Pancreas (tissue), 10 donors: Measurements from ENCODE around the gene PER1. TPM values are rescaled to one million over a fixed set of nuclear protein-coding genes. Genes with fewer than 3 reads are reported as not detected.

Experiments
- ATAC-seq, 4 donors: fragments of 200-7000 bp; cut with Tn5 transposase; one replicate each; pipeline versions ENCODE4 v1.8.0 to v1.9.1; 2020; ENCODE audit warnings: mild to moderate bottlenecking in 4 of 4, moderate library complexity in 4 of 4
- DNase-seq, 6 donors: peaks; one replicate each; pipeline ENCODE4 v3.0.0-alpha.2; 2020
- FAIRE-seq: peaks from 2 replicates; lab custom pipeline; 2012; peaks lifted over from hg19 to GRCh38; lab: Jason Lieb, UNC
- H3K27ac ChIP-seq, 4 donors: fragments of 200-600 bp; sonication (generic); 1 replicate in 3 of 4; 2 replicates in 1 of 4; pipeline versions ENCODE4 v1.5.0 to v1.8.0; 2020
- H3K27me3 ChIP-seq, 4 donors: fragments of 200-600 bp; one replicate each; pipeline ENCODE4 v1.8.0; 2021
- H3K36me3 ChIP-seq, 3 donors: fragments of 200-600 bp; sonication (generic) in 1 of 3; one replicate each; pipeline versions ENCODE4 v1.5.0 to v1.8.0; 2020 to 2021
- H3K4me1 ChIP-seq, 3 donors: fragments of 200-600 bp; one replicate each; pipeline ENCODE4 v1.8.0; 2021
- H3K4me3 ChIP-seq, 4 donors: fragments of 200-600 bp; sonication (generic) in 2 of 4; one replicate each; pipeline versions ENCODE4 v1.5.0 to v1.8.0; 2020 to 2021
- H3K9me3 ChIP-seq, 4 donors: fragments of 200-600 bp; one replicate each; pipeline ENCODE4 v1.8.0; 2021
- WGBS, 2 donors: extraction: QIAGEN DNeasy Blood & Tissue Kit; methylation state at CpG; one replicate each; pipeline ENCODE4 v1.1.7; 2013; 5-methylcytosine and 5-hydroxymethylcytosine counted together
- intact Hi-C, 3 donors: fragments of 100-400 bp; cut with DNase I; formaldehyde crosslinking; loops; one replicate each; pipeline versions ENCODE4 v1.11.1 to v1.14.2; 2022
- polyA plus RNA-seq, 2 donors: library from polyadenylated mRNA; stranded (reverse); fragments of 200-250 nt; gene quantifications; one replicate each; pipeline ENCODE4 v1.2.3, GENCODE V29; 2013
- total RNA-seq, 6 donors: library from RNA; stranded (reverse); fragmentation: NEBNext Ultra II Directional in 4 of 6; extraction: Animal tissue kit (Norgen Biotek cat#: 25700) in 4 of 6; gene quantifications; one replicate each; pipeline versions ENCODE4 v1.2.1 to v1.2.4, GENCODE V29; 2021 to 2023
- TF ChIP-seq, protein P1 (sequence below), 4 donors: fragments of 200-600 bp; sonication (generic) in 3 of 4; IDR thresholded peaks; one replicate each; pipeline versions ENCODE4 v1.5.0 to v1.8.0; 2021; ENCODE audit warnings: antibody characterized with exemption in 4 of 4
- donor health status: healthy with polysubstance abuse.
- donor health status: DM: no; HTN: no; CAD: no; lungs with moderate emphysema.
- donor health status: DM: no; HTN: no; CAD: no.
- donor health status: control.
- donor health status: control.
- donor health status: Bipolar disorder and iron deficiency.
- donor health status: DM: yes; HTN: yes; CAD: no.
- donor health status: DM: no; HTN: no; CAD: no.
- donor health status: DM: no; HTN: no; CAD: no.
- donor health status: DM: yes; HTN: yes; CAD: no.

The PER1 gene
- total and polyA plus RNA-seq, 8 donors, result 17.5 to 158 (median 95.1) TPM

DNA sequence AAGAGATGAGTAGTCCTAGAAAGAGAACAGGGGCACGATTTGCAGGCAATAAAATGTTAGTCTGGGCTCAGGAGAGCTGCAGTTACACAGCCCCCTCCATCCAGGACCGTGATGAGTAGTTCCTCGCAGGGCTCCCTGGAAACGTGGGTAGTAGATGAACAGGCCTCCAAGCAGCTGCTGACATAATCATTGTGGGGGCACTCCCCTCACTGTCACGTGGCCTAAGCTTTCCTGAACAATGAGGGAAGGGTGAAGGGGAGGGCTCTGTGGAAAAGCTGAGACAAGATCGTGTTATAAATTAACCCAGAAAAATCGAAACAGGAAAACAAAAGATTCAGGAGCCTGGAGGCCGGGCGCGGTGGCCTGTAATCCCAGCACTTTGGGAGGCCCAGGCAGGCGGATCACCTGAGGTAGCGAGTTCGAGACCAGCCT, 1.3 kb upstream of the PER1 start:
- peak; percentile 34 for FAIRE-seq
- no peaks in the 10 kb centered on the region for H3K27me3 ChIP-seq
- H3K27ac ChIP-seq, result peak overlapping the region; percentile 96 to 100 (median 99)
- peak; percentile 35 to 57 (median 49) for ATAC-seq
- TF ChIP-seq, protein P1, sequence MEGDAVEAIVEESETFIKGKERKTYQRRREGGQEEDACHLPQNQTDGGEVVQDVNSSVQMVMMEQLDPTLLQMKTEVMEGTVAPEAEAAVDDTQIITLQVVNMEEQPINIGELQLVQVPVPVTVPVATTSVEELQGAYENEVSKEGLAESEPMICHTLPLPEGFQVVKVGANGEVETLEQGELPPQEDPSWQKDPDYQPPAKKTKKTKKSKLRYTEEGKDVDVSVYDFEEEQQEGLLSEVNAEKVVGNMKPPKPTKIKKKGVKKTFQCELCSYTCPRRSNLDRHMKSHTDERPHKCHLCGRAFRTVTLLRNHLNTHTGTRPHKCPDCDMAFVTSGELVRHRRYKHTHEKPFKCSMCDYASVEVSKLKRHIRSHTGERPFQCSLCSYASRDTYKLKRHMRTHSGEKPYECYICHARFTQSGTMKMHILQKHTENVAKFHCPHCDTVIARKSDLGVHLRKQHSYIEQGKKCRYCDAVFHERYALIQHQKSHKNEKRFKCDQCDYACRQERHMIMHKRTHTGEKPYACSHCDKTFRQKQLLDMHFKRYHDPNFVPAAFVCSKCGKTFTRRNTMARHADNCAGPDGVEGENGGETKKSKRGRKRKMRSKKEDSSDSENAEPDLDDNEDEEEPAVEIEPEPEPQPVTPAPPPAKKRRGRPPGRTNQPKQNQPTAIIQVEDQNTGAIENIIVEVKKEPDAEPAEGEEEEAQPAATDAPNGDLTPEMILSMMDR (IDR thresholded peaks at IDR 0.05), result no peak
- no peaks in the 10 kb centered on the region for H3K9me3 ChIP-seq
- peaks cover 11 to 34% (median 13%) of the 10 kb centered on the region in 3 donors for H3K4me1 ChIP-seq
- intact Hi-C loops, result no loop called here
- WGBS, 2 donors, result 2 to 4% methylated on average over 13 of the region's 13 CpGs
- DNase-seq, result peak in 5 of 6 donors; percentile 82 to 93 (median 90)
- H3K36me3 ChIP-seq, result peaks cover 0 to 27% (median 13%) of the 10 kb centered on the region in 3 donors
- H3K4me3 ChIP-seq, result peak overlapping the region in 2 of 4 donors; percentile 62 to 65

DNA sequence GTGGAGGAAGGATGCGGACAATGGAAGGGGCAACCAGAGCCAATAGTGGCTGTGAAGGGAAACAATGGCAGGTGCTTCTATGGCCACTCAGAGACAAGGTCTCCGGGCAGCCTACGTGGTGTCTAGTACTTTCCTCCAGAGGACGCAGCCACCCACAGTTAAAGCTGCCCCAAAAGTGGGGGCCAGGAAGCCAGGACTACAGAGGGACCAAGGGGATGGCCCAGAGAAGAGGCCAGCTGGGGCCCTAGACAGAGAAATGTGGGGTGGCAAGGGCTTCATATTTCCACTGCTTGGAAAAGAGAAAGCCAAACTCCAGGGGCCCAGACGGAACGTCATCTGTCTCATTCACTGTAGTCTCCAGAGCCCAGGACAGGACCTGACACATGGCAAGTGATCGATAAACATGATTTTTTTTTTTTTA, 837 bp upstream of the PER1 start:
- peak overlapping the region; percentile 96 to 100 (median 99) for H3K27ac ChIP-seq
- H3K36me3 ChIP-seq, result peaks cover 2 to 32% (median 18%) of the 10 kb centered on the region in 3 donors
- no peak for FAIRE-seq
- no peaks in the 10 kb centered on the region for H3K9me3 ChIP-seq
- H3K27me3 ChIP-seq, result no peaks in the 10 kb centered on the region
- TF ChIP-seq, protein P1 (IDR thresholded peaks at IDR 0.05), result no peak
- ATAC-seq, result no peak
- peaks cover 11 to 31% (median 13%) of the 10 kb centered on the region in 3 donors for H3K4me1 ChIP-seq
- H3K4me3 ChIP-seq, result peak overlapping the region in 2 of 4 donors; percentile 56 to 65
- intact Hi-C loops, result no loop called here
- WGBS, 2 donors, result 48 to 58% methylated on average over 7 of the region's 7 CpGs
- DNase-seq, result peak in 5 of 6 donors; percentile 45 to 61 (median 55)

DNA sequence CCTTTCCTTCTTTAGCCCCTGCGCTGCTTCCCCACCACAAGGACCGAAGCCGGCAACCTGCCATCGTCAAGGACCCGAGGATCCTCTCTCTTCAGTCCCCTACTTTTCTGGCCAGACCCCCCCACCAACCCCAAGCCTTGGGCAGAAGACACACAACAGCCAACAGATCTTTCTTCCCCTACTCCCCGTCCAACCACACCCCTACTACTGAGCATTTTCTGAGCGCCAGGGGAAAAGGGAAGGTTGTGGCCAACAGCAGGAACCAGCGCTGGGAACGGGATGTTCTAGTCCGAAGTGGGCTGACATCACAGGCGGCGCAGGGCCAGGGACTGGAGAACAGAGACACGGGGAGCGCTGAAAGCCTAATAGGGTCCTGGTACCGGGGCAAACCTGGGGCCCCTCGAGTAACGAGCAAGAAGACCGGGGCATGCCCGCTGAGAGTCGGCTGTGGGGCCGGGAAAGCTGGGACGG, 528 bp downstream of the PER1 start:
- FAIRE-seq (no peak), DNase-seq (peak; percentile 77 to 91 (median 85)), ATAC-seq (peak in 1 of 4 donors; percentile 0)
- 24 to 27% methylated on average over 22 of the region's 22 CpGs for WGBS, 2 donors
- H3K27ac ChIP-seq, result peak overlapping the region; percentile 96 to 100 (median 99)
- H3K36me3 ChIP-seq, result peaks cover 4 to 46% (median 32%) of the 10 kb centered on the region in 3 donors
- H3K27me3 ChIP-seq, result no peaks in the 10 kb centered on the region
- peaks cover 11 to 31% (median 13%) of the 10 kb centered on the region in 3 donors for H3K4me1 ChIP-seq
- intact Hi-C loops, result no loop called here
- no peaks in the 10 kb centered on the region for H3K9me3 ChIP-seq
- TF ChIP-seq, protein P1 (IDR thresholded peaks at IDR 0.05), result no peak
- H3K4me3 ChIP-seq, result peak overlapping the region; percentile 53 to 65 (median 58)

DNA sequence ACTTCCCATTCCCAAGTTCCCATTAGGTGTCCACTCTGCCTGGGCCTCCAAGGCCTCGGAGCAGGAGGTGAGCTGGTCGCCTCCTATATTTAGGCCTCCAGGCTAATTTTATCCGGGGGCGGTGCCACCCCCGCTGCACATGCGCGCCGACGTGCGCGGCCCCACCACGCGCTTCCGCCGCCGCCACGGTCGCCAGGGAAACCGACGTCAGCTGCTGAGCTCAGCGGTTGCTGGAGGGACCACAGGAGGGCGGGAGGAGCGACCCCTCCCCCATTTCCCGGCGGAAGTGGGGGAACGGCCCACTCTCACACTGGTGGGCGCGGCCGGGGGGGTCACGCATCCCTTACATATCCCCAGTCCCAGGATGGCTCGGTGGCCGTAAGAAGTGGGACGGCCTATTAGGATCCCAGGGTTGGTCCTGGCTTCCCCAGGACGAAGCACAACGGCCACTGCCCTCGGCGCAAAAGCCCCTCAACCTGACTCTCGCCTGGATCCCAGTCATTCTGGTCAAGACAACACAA, 1.0 kb downstream of the PER1 start:
- peak overlapping the region; percentile 96 to 100 (median 99) for H3K27ac ChIP-seq
- 32 to 51% methylated on average over 37 to 38 of the region's 38 CpGs for WGBS, 2 donors
- TF ChIP-seq, protein P1 (IDR thresholded peaks at IDR 0.05), result no peak
- intact Hi-C loops, result no loop called here
- peak overlapping the region; percentile 53 to 65 (median 58) for H3K4me3 ChIP-seq
- H3K4me1 ChIP-seq, result peaks cover 11 to 31% (median 13%) of the 10 kb centered on the region in 3 donors
- no peaks in the 10 kb centered on the region for H3K9me3 ChIP-seq
- no peaks in the 10 kb centered on the region for H3K27me3 ChIP-seq
- peak in 3 of 4 donors; percentile 2 to 11 (median 7) for ATAC-seq
- FAIRE-seq, result no peak
- DNase-seq, result peak; percentile 80 to 89 (median 84)
- peaks cover 6 to 51% (median 37%) of the 10 kb centered on the region in 3 donors for H3K36me3 ChIP-seq
